Measurements from ENCODE around the gene TRIM31. TPM values are rescaled to one million over a fixed set of nuclear protein-coding genes. Genes with fewer than 3 reads are reported as not detected.

The TRIM31 gene
- total RNA-seq, 2 experiments from 2014 or later: not detected

GRCh38 chr6:30092852-30093543 lies 19.9 kb downstream of the TRIM31 start:
- Mint-ChIP-seq H3K9me3 (no peaks in the 10 kb centered on the region), H3K4me3 (no peak overlapping the region), H3K27ac (no peak overlapping the region), H3K27me3 (peaks cover 87% of the 10 kb centered on the region), H3K4me1 (ENCODE audit: low read depth) (peaks cover 10% of the 10 kb centered on the region), H3K36me3 (ENCODE audit: low read depth) (no peaks in the 10 kb centered on the region)
- no peak for ATAC-seq (ENCODE audit: poor library complexity)
- no peak for DNase-seq
- Histone ChIP-seq H3K27ac (ENCODE audit: low read depth in 1 of 2, low read length in 2 of 2) (no peak overlapping the region), H3K36me3 (ENCODE audit: insufficient read depth, low read length) (no peaks in the 10 kb centered on the region), H3K27me3 (ENCODE audit: control insufficient read depth in 1 of 2, insufficient read depth in 2 of 2, low read length in 2 of 2) (peaks cover 15 to 31% of the 10 kb centered on the region in 2 experiments), H3K4me1 (ENCODE audit: insufficient read depth, low read length) (peaks cover 3% of the 10 kb centered on the region), H3K9me3 (ENCODE audit: control insufficient read depth in 1 of 2, insufficient read depth in 1 of 2, low read length in 2 of 2) (no peaks in the 10 kb centered on the region), H3K4me3 (ENCODE audit: low read length) (no peak overlapping the region)
- ChIA-PET CTCF (interaction anchor here (0.5 to 1.0 kb wide), 2 partner anchors 10 to 38 kb away, joined by 3 to 5 read pairs; no protein-coding TSS in a partner anchor), POLR2A (no interaction called here)
- intact Hi-C loops (cut with DNase I, micrococcal nuclease): no loop called here
- TF ChIP-seq CTCF (IDR thresholded peaks at IDR 0.05): no peak

- peaks cover 19 to 31% of the 10 kb centered on the region in 2 experiments for H3K27me3 ChIP-seq (ENCODE audit: control insufficient read depth in 1 of 2, insufficient read depth in 2 of 2, low read length in 2 of 2)
- CTCF ChIA-PET: no interaction called here
- H3K9me3 Mint-ChIP-seq: no peaks in the 10 kb centered on the region
- H3K4me3 ChIP-seq (ENCODE audit: low read length): no peak overlapping the region
- H3K36me3 ChIP-seq (ENCODE audit: insufficient read depth, low read length): no peaks in the 10 kb centered on the region
- no peak overlapping the region for H3K27ac ChIP-seq (ENCODE audit: low read depth in 1 of 2, low read length in 2 of 2)
- no peaks in the 10 kb centered on the region for H3K9me3 ChIP-seq (ENCODE audit: control insufficient read depth in 1 of 2, insufficient read depth in 1 of 2, low read length in 2 of 2)
- ATAC-seq (ENCODE audit: poor library complexity): no peak
- DNase-seq: no peak
- H3K4me1 Mint-ChIP-seq (ENCODE audit: low read depth): no peaks in the 10 kb centered on the region
- POLR2A ChIA-PET: no interaction called here
- no peaks in the 10 kb centered on the region for H3K36me3 Mint-ChIP-seq (ENCODE audit: low read depth)
- TF ChIP-seq CTCF (IDR thresholded peaks at IDR 0.05): no peak
- no peak overlapping the region for H3K4me3 Mint-ChIP-seq
- peaks cover 88% of the 10 kb centered on the region for H3K27me3 Mint-ChIP-seq
- H3K27ac Mint-ChIP-seq: no peak overlapping the region
- intact Hi-C loops (cut with DNase I, micrococcal nuclease): no loop called here
- no peaks in the 10 kb centered on the region for H3K4me1 ChIP-seq (ENCODE audit: insufficient read depth, low read length)
Observed at GRCh38 chr6:30091577-30092381, 21.1 kb downstream of the TRIM31 start.

GRCh38 chr6:30087876-30088275 lies 25.0 kb downstream of the TRIM31 start:
- Mint-ChIP-seq H3K27me3 (peaks cover 64% of the 10 kb centered on the region), H3K9me3 (no peaks in the 10 kb centered on the region), H3K27ac (no peak overlapping the region), H3K36me3 (ENCODE audit: low read depth) (no peaks in the 10 kb centered on the region), H3K4me3 (no peak overlapping the region), H3K4me1 (ENCODE audit: low read depth) (no peaks in the 10 kb centered on the region)
- no peak for TF ChIP-seq CTCF (IDR thresholded peaks at IDR 0.05)
- H3K9me3 ChIP-seq (ENCODE audit: control insufficient read depth in 1 of 2, insufficient read depth in 1 of 2, low read length in 2 of 2): no peaks in the 10 kb centered on the region
- ATAC-seq (ENCODE audit: poor library complexity) (no peak), DNase-seq (no peak)
- POLR2A ChIA-PET: no interaction called here
- H3K4me3 ChIP-seq (ENCODE audit: low read length): no peak overlapping the region
- intact Hi-C loops (cut with DNase I, micrococcal nuclease): no loop called here
- no peaks in the 10 kb centered on the region for H3K4me1 ChIP-seq (ENCODE audit: insufficient read depth, low read length)
- H3K27ac ChIP-seq (ENCODE audit: low read depth in 1 of 2, low read length in 2 of 2): no peak overlapping the region
- H3K27me3 ChIP-seq (ENCODE audit: control insufficient read depth in 1 of 2, insufficient read depth in 2 of 2, low read length in 2 of 2): peaks cover 14 to 24% of the 10 kb centered on the region in 2 experiments
- H3K36me3 ChIP-seq (ENCODE audit: insufficient read depth, low read length): no peaks in the 10 kb centered on the region
- CTCF ChIA-PET: interaction anchor here (0.8 to 1.4 kb wide), 2 partner anchors 15 to 43 kb away, joined by 3 to 4 read pairs; no protein-coding TSS in a partner anchor

Measured in CD4-positive, alpha-beta T cell (primary cell).